ENCODE results near the gene PAX2.

PAX2 gene

GRCh38 chr10:100731407-100732240 is 13.8 kb upstream of the PAX2 start:
- ATAC-seq: peak; percentile 10
- Mint-ChIP-seq H3K36me3 (no peaks in the 10 kb centered on the region), H3K27me3 (peaks cover 80% of the 10 kb centered on the region), H3K27ac (no peak overlapping the region), H3K4me1 (peaks cover 39% of the 10 kb centered on the region), H3K9me3 (no peaks in the 10 kb centered on the region), H3K4me3 (peak overlapping the region; percentile 21)

GRCh38 chr10:100732241-100732596 is 13.2 kb upstream of the PAX2 start:
- H3K4me1 Mint-ChIP-seq: peaks cover 42% of the 10 kb centered on the region
- no peaks in the 10 kb centered on the region for H3K36me3 Mint-ChIP-seq
- peaks cover 85% of the 10 kb centered on the region for H3K27me3 Mint-ChIP-seq
- H3K4me3 Mint-ChIP-seq: no peak overlapping the region
- no peak for ATAC-seq
- no peak overlapping the region for H3K27ac Mint-ChIP-seq
- no peaks in the 10 kb centered on the region for H3K9me3 Mint-ChIP-seq

GRCh38 chr10:100733329-100733728 is 12.1 kb upstream of the PAX2 start:
- Mint-ChIP-seq H3K4me1 (peaks cover 53% of the 10 kb centered on the region), H3K9me3 (no peaks in the 10 kb centered on the region), H3K27ac (no peak overlapping the region), H3K4me3 (no peak overlapping the region), H3K27me3 (peaks cover 88% of the 10 kb centered on the region), H3K36me3 (no peaks in the 10 kb centered on the region)
- ATAC-seq: no peak

GRCh38 chr10:100734295-100735086 is 10.9 kb upstream of the PAX2 start:
- no peak for ATAC-seq
- Mint-ChIP-seq H3K4me1 (peaks cover 48% of the 10 kb centered on the region), H3K27me3 (peaks cover 88% of the 10 kb centered on the region), H3K27ac (no peak overlapping the region), H3K9me3 (no peaks in the 10 kb centered on the region), H3K4me3 (no peak overlapping the region), H3K36me3 (no peaks in the 10 kb centered on the region)

- no peak overlapping the region for H3K27ac Mint-ChIP-seq
- peaks cover 88% of the 10 kb centered on the region for H3K27me3 Mint-ChIP-seq
- H3K9me3 Mint-ChIP-seq: no peaks in the 10 kb centered on the region
- ATAC-seq: no peak
- no peaks in the 10 kb centered on the region for H3K36me3 Mint-ChIP-seq
- peaks cover 48% of the 10 kb centered on the region for H3K4me1 Mint-ChIP-seq
- no peak overlapping the region for H3K4me3 Mint-ChIP-seq
Observed at GRCh38 chr10:100735087-100735336, 10.4 kb upstream of the PAX2 start.

GRCh38 chr10:100735337-100736143 is 9.8 kb upstream of the PAX2 start:
- no peaks in the 10 kb centered on the region for H3K36me3 Mint-ChIP-seq
- peaks cover 88% of the 10 kb centered on the region for H3K27me3 Mint-ChIP-seq
- no peak overlapping the region for H3K27ac Mint-ChIP-seq
- H3K9me3 Mint-ChIP-seq: no peaks in the 10 kb centered on the region
- ATAC-seq: no peak
- no peak overlapping the region for H3K4me3 Mint-ChIP-seq
- H3K4me1 Mint-ChIP-seq: peaks cover 46% of the 10 kb centered on the region

GRCh38 chr10:100736144-100736808 is 9.1 kb upstream of the PAX2 start:
- peaks cover 92% of the 10 kb centered on the region for H3K27me3 Mint-ChIP-seq
- no peak for ATAC-seq
- H3K9me3 Mint-ChIP-seq: no peaks in the 10 kb centered on the region
- H3K4me1 Mint-ChIP-seq: peaks cover 47% of the 10 kb centered on the region
- no peak overlapping the region for H3K4me3 Mint-ChIP-seq
- no peaks in the 10 kb centered on the region for H3K36me3 Mint-ChIP-seq
- no peak overlapping the region for H3K27ac Mint-ChIP-seq

GRCh38 chr10:100736809-100737354 is 8.5 kb upstream of the PAX2 start:
- H3K4me3 Mint-ChIP-seq: no peak overlapping the region
- no peaks in the 10 kb centered on the region for H3K36me3 Mint-ChIP-seq
- no peaks in the 10 kb centered on the region for H3K9me3 Mint-ChIP-seq
- H3K27ac Mint-ChIP-seq: no peak overlapping the region
- peaks cover 92% of the 10 kb centered on the region for H3K27me3 Mint-ChIP-seq
- H3K4me1 Mint-ChIP-seq: peaks cover 41% of the 10 kb centered on the region
- no peak for ATAC-seq

- Mint-ChIP-seq H3K27ac (peak overlapping the region; percentile 42), H3K9me3 (no peaks in the 10 kb centered on the region), H3K4me3 (peak overlapping the region; percentile 52), H3K27me3 (peaks cover 92% of the 10 kb centered on the region), H3K36me3 (no peaks in the 10 kb centered on the region), H3K4me1 (peaks cover 44% of the 10 kb centered on the region)
- ATAC-seq: no peak
Observed at GRCh38 chr10:100737355-100738054, 7.9 kb upstream of the PAX2 start.

- no peaks in the 10 kb centered on the region for H3K9me3 Mint-ChIP-seq
- ATAC-seq: no peak
- peak overlapping the region; percentile 42 for H3K27ac Mint-ChIP-seq
- H3K27me3 Mint-ChIP-seq: peaks cover 92% of the 10 kb centered on the region
- H3K4me1 Mint-ChIP-seq: peaks cover 52% of the 10 kb centered on the region
- peak overlapping the region; percentile 52 for H3K4me3 Mint-ChIP-seq
- no peaks in the 10 kb centered on the region for H3K36me3 Mint-ChIP-seq
Observed at GRCh38 chr10:100738055-100738827, 7.1 kb upstream of the PAX2 start.

- no peaks in the 10 kb centered on the region for H3K9me3 Mint-ChIP-seq
Observed at GRCh38 chr10:100739517-100740368, 5.6 kb upstream of the PAX2 start.

GRCh38 chr10:100740476-100741377 is 4.7 kb upstream of the PAX2 start:
- no peak for ATAC-seq
- no peak overlapping the region for H3K27ac Mint-ChIP-seq
- no peaks in the 10 kb centered on the region for H3K36me3 Mint-ChIP-seq
- peaks cover 62% of the 10 kb centered on the region for H3K4me1 Mint-ChIP-seq
- no peak overlapping the region for H3K4me3 Mint-ChIP-seq
- peaks cover 93% of the 10 kb centered on the region for H3K27me3 Mint-ChIP-seq
- H3K9me3 Mint-ChIP-seq: no peaks in the 10 kb centered on the region

More at GRCh38 chr10:100739517-100740368, 5.6 kb upstream of the PAX2 start:
- peaks cover 66% of the 10 kb centered on the region for H3K4me1 Mint-ChIP-seq
- ATAC-seq: no peak
- no peak overlapping the region for H3K4me3 Mint-ChIP-seq
- peaks cover 98% of the 10 kb centered on the region for H3K27me3 Mint-ChIP-seq
- H3K27ac Mint-ChIP-seq: no peak overlapping the region
- H3K36me3 Mint-ChIP-seq: no peaks in the 10 kb centered on the region
